Stomach (tissue), 9 donors: ENCODE measurements around the gene RPL41. TPM values are rescaled to one million over a fixed set of nuclear protein-coding genes. Genes with fewer than 3 reads are reported as not detected.

ENCODE experiments used
- DNase-seq, 2 donors: peaks; one replicate each; pipeline versions ENCODE4 v3.0.0 to v3.0.0-alpha.2; 2013 to 2019
- H3K27ac ChIP-seq, 5 donors: fragments of 200-600 bp in 4 of 5; sonication (generic) in 4 of 5; one replicate each; pipeline ENCODE4 v1.5.1; 2013 to 2019; ENCODE audit warnings: mild to moderate bottlenecking in 1 of 5, moderate library complexity in 1 of 5
- H3K27me3 ChIP-seq, 3 donors: fragments of 200-600 bp; sonication (generic); one replicate each; pipeline ENCODE4 v1.5.1; 2017 to 2019; ENCODE audit warnings: mixed run types in 1 of 3
- H3K36me3 ChIP-seq, 4 donors: fragments of 200-600 bp; sonication (generic); 1 replicate in 3 of 4; 2 replicates in 1 of 4; pipeline ENCODE4 v1.5.1; 2016 to 2019
- H3K4me1 ChIP-seq, 4 donors: fragments of 200-600 bp; sonication (generic); one replicate each; pipeline ENCODE4 v1.5.1; 2016 to 2019
- H3K4me3 ChIP-seq, 4 donors: fragments of 200-600 bp; sonication (generic) in 3 of 4; one replicate each; pipeline ENCODE4 v1.5.1; 2016 to 2019; ENCODE audit warnings: mild to moderate bottlenecking in 1 of 4
- H3K9me3 ChIP-seq, 4 donors: fragments of 200-600 bp; sonication (generic); one replicate each; pipeline ENCODE4 v1.5.1; 2016 to 2019
- CTCF ChIP-seq, 7 experiments: fragments of 450-650 bp in 4 of 7; fragments of 200-600 bp in 3 of 7; sonication (generic) in 3 of 7; IDR thresholded peaks; one replicate each; pipeline ENCODE4 v1.5.1; 2016 to 2019; ENCODE audit warnings: antibody characterized with exemption in 7 of 7, control low read depth in 2 of 7, mild to moderate bottlenecking in 1 of 7
- EP300 ChIP-seq: sonication (generic); formaldehyde crosslinking; IDR thresholded peaks from one replicate; pipeline ENCODE4 v1.6.1; 2017; ENCODE audit warnings: antibody characterized with exemption
- POLR2A ChIP-seq, 4 donors: fragments of 450-650 bp; IDR thresholded peaks; one replicate each; pipeline ENCODE4 v1.6.1; 2016; ENCODE audit warnings: antibody characterized with exemption in 4 of 4, control low read depth in 2 of 4, mild to moderate bottlenecking in 1 of 4, moderate library complexity in 1 of 4
- POLR2AphosphoS5 ChIP-seq, 3 donors: sonication (generic); formaldehyde crosslinking; IDR thresholded peaks; one replicate each; pipeline ENCODE4 v1.6.1; 2016; ENCODE audit warnings: antibody characterized with exemption in 3 of 3
- WGBS, 5 donors: extraction: QIAGEN DNeasy Blood & Tissue Kit in 3 of 5; methylation state at CpG; one replicate each; pipeline versions ENCODE4 v1.1.5 to v1.1.7; 2013 to 2018; 5-methylcytosine and 5-hydroxymethylcytosine counted together
- intact Hi-C: fragments of 100-400 bp; cut with DNase I; formaldehyde crosslinking; loops from one replicate; pipeline ENCODE4 v1.15.1; 2023; ENCODE audit warnings: low total_unique reads
- polyA plus RNA-seq, 3 donors: library from polyadenylated mRNA; stranded (reverse); fragments of 200-250 nt; gene quantifications; one replicate each; pipeline ENCODE4 v1.2.3, GENCODE V29; 2013
- total RNA-seq, 5 donors: library from RNA; depleted of rRNA; stranded (reverse); fragments of >200 nt; gene quantifications; one replicate each; pipeline versions ENCODE4 v1.1.0 to v1.2.3, GENCODE V29; 2014 to 2016
- donor health status: healthy with polysubstance abuse.
- donor health status: Bipolar disorder and iron deficiency.
- donor health status: healthy.

Gene RPL41
- total and polyA plus RNA-seq, 8 donors, result 1,483 to 8,449 (median 3,157) TPM

- intact Hi-C loops, result loop anchor here (5.0 kb wide), 1 partner anchor 52 kb away; the partner anchor contains the start of gene SMARCC2
- H3K27me3 ChIP-seq, result no peaks in the 10 kb centered on the region
- H3K4me1 ChIP-seq, result peaks cover 5 to 11% (median 8%) of the 10 kb centered on the region in 4 donors
- H3K36me3 ChIP-seq, result peaks cover 82 to 97% (median 96%) of the 10 kb centered on the region in 4 donors
- no peak overlapping the region for H3K27ac ChIP-seq
- TF ChIP-seq POLR2AphosphoS5 (IDR thresholded peaks at IDR 0.05) (no peak), CTCF (IDR thresholded peaks at IDR 0.05) (no peak), EP300 (no peak), POLR2A (IDR thresholded peaks at IDR 0.05) (no peak)
- 94 to 98% (median 97%) methylated on average over 6 of the region's 6 CpGs for WGBS, 5 donors
- H3K4me3 ChIP-seq, result no peak overlapping the region
- DNase-seq, result no peak
- H3K9me3 ChIP-seq, result no peaks in the 10 kb centered on the region
Observed at GRCh38 chr12:56134897-56135296, 18.5 kb downstream of the RPL41 start.

GRCh38 chr12:56137853-56138571 is 21.6 kb downstream of the RPL41 start:
- Histone ChIP-seq H3K27ac (no peak overlapping the region), H3K4me3 (no peak overlapping the region), H3K36me3 (peaks cover 84 to 100% (median 99%) of the 10 kb centered on the region in 4 donors), H3K27me3 (no peaks in the 10 kb centered on the region), H3K9me3 (no peaks in the 10 kb centered on the region), H3K4me1 (peaks cover 0 to 3% (median under 1%) of the 10 kb centered on the region in 4 donors)
- DNase-seq, result no peak
- WGBS, 5 donors, result 92 to 96% (median 93%) methylated on average over 9 to 14 of the region's 14 CpGs
- intact Hi-C loops, result no loop called here
- TF ChIP-seq POLR2A (IDR thresholded peaks at IDR 0.05) (no peak), CTCF (IDR thresholded peaks at IDR 0.05) (no peak), EP300 (no peak), POLR2AphosphoS5 (IDR thresholded peaks at IDR 0.05) (no peak)

GRCh38 chr12:56141946-56142784 is 25.7 kb downstream of the RPL41 start:
- Histone ChIP-seq H3K27ac (peak overlapping the region in 1 of 5 donors; percentile 40), H3K27me3 (no peaks in the 10 kb centered on the region), H3K9me3 (no peaks in the 10 kb centered on the region), H3K4me3 (no peak overlapping the region), H3K4me1 (peaks cover 5 to 32% (median 14%) of the 10 kb centered on the region in 4 donors), H3K36me3 (peaks cover 68 to 84% (median 81%) of the 10 kb centered on the region in 4 donors)
- TF ChIP-seq EP300 (no peak), POLR2AphosphoS5 (IDR thresholded peaks at IDR 0.05) (no peak), POLR2A (IDR thresholded peaks at IDR 0.05) (no peak), CTCF (IDR thresholded peaks at IDR 0.05) (no peak)
- 80 to 93% (median 87%) methylated on average over 19 of the region's 19 CpGs for WGBS, 5 donors
- intact Hi-C loops, result no loop called here
- DNase-seq, result no peak

GRCh38 chr12:56143217-56143616 is 26.8 kb downstream of the RPL41 start:
- Histone ChIP-seq H3K4me1 (peaks cover 5 to 37% (median 16%) of the 10 kb centered on the region in 4 donors), H3K27ac (peak overlapping the region in 3 of 5 donors; percentile 40 to 71 (median 57)), H3K36me3 (peaks cover 58 to 73% (median 71%) of the 10 kb centered on the region in 4 donors), H3K27me3 (no peaks in the 10 kb centered on the region), H3K4me3 (no peak overlapping the region), H3K9me3 (no peaks in the 10 kb centered on the region)
- TF ChIP-seq POLR2AphosphoS5 (IDR thresholded peaks at IDR 0.05), result no peak
- WGBS, 5 donors, result 58 to 77% (median 70%) methylated on average over 4 of the region's 4 CpGs
- intact Hi-C loops, result no loop called here
- DNase-seq, result no peak
